DMS53 (cell line): ENCODE measurements around the gene PRKAG2.
A peak's percentile ranks its signal among the peaks of the same experiment; 100 is the strongest.

ENCODE experiments used
- DNase-seq: peaks from one replicate; lab custom pipeline; 2025; lab: John Stamatoyannopoulos, UW

Gene PRKAG2

DNA sequence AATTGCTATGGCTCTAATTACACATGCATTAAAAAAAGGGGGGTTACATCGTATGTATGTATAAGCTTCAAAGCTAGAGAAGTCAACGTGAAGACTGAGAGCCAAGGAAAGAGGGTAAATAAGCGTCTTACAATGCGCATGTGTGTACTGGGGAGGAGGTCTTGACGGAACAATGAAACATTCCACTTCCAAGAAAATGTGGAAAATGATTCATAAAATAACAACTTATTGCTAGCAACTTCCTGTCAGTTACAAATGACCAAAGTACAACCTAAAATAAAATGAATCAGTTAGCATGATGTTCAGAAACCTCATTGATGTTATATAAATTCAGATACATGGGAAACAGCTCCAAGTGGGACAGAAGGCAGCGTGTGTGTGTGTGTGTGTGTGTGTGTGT lies 253.1 kb downstream of the PRKAG2 start:
- no peak for DNase-seq

DNA sequence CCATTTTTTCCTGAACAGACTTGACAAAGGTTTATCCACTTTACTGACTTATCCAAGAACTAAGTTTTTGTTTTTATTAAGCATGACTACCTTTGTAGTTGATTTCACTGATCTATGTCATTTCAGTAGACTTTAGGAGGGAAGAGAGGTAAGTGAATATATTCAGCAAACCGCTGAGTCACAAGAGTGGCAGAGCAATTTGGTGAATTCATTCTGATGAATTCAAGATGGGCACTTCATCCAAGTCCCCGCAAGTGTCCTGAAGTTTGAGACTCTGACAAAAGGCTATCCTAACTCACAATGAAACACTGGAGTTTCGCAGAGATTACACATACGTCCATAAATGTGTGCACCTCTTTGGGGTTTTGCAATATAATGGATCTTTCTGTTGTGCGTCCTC lies 255.0 kb downstream of the PRKAG2 start:
- DNase-seq: no peak

DNA sequence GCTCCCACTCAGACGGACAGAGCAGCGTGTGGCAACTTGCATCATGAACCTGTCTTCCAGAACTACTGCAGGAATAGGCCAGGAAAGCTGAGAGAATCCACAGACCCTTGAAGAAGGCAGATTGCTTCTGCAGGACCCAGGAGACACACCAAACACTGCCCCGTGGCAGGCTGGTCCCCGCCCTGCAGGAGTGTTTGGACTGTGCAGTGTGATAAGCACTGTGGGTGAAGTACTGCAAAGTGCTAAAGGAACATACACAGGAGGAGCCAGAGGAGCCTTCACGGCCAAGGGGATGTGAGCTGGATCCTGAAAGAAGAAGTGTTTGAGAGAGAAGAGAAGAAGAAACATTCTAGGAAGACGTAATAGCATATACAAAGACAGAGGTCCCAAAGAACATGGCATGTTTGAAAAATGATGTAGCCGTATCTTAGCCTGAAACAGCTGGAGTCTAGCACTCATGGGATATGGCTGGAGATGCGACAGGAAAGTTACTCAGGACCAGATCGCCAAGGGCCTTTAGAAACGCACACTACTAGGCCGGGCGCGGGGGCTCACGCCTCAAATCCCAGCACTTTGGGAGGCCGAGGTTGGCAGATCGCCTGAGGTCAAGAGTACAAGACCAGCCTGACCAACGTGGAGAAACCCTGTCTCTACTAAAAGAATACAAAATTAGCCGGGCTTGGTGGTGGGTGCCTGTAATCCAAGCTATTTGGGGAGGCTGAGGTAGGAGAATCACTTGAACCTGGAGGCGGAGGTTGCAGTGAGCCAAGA lies 260.3 kb downstream of the PRKAG2 start:
- DNase-seq: no peak

DNA sequence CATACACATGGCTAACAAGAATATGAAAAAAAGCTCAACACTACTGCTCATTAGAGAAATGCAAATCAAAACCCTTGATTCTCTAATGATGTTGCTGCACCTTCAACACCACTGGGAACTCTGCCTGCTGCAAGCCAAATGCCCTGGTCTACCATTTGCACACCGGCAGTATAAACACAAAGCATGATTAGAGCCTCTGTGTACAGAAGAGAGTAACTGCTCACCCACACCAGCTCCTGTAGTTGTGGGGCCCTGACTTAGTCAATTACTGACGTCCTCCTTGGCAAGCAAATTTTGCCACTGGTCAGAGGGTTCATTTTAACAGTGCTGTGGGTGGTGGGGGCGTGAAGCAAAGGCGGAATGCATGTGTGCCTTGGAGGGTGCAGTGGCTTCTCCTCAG lies 261.1 kb downstream of the PRKAG2 start:
- no peak for DNase-seq

DNA sequence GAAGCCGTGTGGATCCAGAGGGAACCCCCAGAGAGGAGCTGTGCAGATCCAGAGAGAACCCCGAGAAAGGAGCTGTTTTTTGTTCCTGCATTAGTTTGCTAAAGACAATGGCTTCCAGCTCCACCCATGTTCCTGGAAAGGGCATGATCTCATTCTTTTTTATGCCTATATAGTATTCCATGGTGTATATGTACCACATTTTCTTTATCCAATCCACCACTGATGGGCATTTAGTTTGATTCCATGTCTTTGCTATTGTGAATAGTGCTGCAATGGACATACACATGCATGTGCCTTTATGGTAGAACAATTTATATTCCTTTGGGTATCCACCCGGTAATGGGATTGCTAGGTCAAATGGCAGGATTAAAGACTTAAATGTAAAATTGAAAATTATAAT lies 261.9 kb downstream of the PRKAG2 start:
- no peak for DNase-seq

DNA sequence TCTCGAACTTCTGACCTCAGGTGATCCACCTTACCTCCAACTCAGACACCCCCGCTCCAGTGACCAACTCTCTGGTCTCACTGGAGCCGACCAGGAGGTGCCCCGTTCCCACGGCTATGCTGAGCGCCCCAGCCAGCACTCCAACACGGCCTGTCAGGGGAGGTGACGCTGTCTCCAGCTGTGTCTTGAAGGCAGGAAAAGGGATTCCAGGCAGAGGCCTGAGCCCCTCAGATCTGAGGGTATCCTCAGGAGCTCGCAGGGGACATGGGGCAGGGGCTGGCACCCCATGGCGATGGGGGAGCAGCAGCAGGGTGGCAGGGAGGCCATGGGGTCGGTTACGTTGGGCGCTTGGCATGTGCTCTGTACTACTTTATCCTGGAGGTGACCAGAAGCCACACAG lies 262.9 kb downstream of the PRKAG2 start:
- DNase-seq: no peak

DNA sequence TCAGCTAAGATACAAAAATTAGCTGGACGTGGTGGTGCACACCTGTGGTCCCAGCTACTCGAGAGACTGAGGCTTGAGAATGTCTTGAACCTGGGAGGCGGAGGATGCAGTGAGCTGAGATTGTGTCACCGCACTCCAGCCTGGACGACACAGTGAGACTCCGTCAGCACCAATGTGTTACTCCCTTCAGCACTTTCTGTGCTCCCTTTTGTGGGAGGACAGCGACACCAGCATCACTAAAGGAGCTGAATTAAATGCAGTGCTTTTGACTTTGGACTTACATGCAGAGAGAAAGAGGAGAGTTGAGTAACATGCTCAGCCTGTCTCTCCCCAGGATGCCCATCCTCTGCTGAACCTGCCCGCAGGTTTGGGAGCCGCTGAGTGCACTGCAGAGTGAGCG lies 265.0 kb downstream of the PRKAG2 start:
- no peak for DNase-seq

DNA sequence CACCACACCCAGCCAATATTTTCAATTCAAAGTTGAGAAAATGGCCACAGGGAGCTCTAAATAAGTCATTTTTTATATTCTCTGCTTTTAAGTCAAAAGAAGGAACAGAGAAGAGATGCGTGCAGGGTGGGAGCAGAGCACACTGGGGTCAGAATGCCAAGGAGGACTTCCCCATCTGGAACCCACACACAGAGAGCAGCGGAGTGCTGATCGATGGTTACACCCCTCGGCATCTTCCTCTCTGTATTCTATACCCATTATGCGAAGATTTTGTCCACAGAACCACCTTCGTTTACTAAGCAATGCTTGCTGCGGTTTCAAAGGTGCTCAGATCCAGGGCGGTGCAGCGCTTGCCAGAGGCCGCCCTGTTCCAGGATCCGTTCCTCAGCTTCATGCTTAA lies 265.9 kb downstream of the PRKAG2 start:
- no peak for DNase-seq

DNA sequence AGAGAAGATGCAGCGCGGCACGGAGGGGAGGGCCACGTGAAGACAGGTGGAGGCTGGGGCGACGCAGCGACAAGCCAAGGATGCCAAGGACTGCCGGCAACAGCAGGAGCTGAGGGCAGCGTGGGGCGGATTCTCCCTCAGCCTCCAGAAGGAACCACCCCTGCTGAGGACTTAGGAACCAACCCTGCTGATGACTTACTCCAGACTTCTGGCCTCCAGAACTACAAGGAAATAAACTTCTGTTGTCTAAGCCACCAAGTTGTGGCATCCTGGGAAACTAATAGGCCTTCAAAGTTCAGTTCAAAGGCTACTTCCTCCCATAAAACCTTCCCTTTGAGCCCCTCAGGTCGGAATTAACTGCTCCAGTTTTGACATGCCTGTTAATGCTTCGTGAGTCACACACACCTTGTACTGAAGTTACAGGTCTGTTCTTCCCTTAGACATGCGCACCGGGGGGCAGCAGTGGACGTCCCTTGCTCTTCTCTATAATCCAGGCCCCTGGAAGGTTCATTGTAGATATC lies 268.8 kb downstream of the PRKAG2 start:
- peak; percentile 15 for DNase-seq

DNA sequence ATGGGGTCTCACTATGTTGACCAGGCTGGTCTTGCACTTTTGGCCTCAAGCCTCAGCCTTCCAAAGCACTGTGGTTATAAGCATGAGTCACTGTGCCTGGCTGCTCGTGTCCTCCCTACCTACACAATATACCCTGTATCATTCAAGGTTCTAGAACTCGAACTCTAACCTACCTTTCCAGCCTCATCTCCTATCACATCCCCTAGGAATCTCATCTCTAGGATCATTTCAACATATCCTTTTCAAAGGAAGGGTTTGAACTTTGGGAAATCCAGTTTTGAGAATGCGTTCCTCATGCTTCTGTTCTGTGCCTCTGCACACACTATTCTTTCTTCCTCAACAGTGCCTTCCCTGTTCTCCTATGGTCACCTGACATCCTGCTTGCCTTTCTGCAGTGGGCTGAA lies 269.4 kb downstream of the PRKAG2 start:
- no peak for DNase-seq

DNA sequence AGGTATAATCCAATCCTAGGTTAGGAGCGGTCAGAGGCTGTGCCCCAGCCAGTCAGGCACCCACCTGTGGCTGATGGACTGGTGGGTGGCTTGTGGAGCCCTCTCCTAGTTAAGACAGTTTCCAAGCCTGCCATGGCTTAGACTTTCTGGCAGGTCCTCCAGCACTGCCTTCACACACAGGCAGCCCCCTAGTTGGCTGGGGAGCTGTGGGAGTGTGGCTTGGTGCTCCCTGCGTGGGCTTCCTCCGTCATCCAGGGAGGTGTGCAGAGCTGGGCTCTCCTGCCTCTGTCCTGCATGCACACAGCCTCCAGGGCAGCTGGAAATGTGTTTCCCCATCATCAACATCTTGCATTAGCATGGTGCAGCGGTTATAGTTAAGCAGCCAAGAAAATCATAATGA lies 273.0 kb downstream of the PRKAG2 start:
- DNase-seq: no peak

DNA sequence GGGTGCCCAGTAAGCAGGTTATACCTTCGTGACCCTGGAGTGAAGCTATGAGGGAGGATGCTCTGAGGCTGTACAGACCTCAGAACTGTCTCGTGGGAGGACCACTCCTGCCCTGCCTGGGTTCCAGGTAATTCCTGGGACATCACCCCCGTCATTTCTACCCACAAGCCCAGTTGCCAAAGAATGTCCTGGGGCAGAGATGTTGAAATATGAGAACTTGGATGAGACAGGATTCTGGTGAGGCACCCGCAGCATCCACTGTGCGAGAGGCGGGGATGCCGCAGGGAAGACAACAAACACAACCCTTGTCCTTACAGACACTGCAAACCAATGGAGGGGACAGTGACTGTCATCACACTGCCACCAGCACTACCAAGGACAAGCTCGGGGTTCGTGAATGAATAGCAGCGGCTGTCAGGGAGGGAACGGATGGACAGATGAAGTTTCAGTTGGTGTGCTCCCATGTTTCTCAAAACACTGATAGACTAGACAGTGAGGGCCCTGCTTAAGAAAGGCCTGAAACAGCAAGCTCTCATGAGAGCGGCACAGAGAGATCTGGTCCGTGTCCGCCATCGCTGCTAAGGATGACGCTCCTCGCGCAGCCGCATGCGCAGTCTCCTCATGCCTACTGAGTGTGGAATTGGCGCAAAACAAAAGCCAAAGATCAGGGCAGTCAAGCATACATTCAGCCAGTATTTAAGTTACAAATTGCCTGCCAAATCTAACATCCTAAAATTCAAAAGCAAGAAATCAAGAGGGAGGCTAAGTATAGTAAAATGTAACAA lies 275.2 kb downstream of the PRKAG2 start:
- no peak for DNase-seq

DNA sequence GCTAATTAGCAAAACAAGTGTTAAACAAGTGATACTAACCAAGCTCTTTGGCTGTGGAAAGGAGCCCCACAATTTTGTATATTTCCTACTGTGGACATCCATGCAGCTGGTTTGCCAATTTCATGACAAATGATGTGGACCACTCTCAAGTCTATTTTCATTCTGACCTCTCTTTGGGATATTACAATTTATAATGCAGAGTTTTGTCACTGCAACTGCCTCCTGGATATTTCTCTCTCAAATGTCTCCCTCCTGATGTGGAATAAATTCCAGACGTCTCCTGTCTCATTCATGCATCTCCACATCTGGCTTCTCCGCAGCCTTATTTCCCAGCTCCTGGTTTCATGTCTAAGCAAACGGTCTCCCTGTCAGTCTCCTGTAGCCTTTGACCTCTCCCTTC lies 276.6 kb downstream of the PRKAG2 start:
- no peak for DNase-seq

DNA sequence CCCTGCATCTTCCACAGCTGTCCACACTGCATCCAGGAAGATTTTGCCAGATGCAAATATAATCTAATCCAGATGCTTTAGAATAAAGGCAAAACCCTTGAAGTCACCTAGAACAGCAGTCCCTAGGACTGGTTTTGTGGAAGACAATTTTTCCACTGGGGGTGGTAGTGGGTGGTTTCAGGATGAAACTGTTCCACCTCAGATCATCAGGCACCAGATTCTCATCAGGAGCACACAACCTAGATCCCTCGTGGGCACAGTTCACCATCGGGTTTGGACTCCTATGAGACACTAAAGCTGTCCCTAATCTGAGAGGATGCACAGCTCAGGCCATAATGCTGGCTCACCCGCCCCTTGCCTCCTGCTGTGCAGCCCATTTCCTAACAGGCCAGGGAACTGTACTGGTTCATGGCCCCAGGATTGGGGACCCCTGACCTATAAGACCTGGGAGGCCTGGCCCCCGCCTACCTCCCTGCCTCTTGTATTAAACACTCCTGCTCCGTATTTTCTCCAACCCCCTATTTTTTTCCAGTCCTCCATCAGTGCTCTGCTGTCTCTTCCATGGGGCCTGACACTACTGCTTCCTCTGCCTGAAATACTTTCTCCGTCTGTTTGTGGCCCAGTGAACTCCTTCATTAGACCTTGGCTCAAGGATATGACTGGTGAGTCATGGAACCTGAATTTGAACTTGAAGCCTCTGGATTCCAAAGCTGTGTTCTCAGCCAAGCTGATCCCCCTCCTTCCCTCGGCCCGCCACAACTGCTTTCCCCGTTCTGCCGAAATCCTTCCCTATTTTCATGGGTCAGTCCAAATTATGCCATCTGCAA lies 277.3 kb downstream of the PRKAG2 start:
- peak; percentile 23 for DNase-seq

DNA sequence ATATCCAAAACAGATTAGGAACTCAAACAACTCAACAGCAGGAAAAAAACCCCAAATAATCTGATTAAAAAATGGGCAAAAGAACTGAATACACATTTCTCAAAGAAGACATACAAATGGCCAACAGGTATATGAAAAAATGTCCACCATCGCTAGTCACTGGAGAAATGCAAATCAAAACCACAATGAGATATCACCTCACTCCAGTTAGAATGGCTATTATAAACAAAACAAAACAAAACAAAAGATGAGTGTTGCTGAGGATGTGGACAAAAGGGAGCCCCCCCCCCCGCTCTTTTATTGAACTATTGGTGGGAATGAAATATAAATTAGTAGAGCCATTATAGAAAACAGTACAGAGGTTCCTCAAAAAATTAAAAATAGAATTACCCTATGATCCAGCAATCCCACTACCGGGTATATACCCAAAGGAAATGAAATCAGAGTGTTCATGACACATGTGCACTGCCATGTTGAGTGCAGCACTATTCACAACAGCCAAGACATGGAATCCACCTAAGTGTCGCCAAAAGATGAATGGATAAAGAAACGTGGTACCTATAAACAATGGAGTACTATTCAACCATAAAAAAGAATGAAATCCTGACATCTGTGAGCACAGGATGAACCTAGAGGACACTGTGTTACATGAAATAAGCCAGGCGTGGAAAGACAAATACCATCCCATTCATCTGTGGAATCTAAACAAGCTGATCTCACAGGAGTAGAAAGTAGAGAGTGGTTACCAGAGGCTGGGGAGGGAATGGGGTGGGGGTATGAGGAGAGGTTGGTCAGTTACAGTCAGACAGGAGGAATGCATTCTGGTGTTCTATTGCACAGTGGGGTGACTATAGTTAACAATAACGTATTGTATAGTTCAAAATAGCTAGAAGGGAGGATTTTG lies 279.1 kb downstream of the PRKAG2 start:
- peak; percentile 92 for DNase-seq

DNA sequence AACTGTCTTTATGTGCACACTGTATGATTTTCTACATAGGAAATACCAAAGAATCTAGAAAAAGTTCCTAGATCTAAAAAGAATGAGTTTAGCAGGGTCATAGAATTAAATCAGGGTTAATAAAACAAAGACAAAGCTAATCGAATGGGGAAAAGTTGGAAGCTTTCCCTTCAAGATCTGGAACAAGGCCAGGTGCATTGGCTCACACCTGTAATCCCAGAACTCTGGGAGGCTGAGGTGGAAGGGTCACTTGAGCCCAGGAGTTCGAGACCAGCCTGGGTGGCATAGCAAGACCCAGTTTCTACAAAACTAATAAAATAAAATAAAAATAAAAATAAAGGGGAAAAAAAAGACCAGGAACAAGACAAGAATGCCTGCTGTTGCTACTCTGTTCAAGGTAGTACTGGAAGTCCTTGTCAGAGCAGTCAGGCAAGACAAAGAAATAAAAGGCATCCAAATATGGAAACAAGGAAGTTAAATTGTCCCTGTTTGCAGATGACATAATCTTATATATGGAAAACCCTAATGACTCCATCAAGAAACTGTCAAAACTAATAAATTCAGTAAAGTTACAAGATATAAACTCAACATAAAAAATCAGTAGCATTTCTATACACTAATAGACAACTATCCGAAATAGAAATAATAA lies 281.1 kb downstream of the PRKAG2 start:
- DNase-seq: peak; percentile 91

DNA sequence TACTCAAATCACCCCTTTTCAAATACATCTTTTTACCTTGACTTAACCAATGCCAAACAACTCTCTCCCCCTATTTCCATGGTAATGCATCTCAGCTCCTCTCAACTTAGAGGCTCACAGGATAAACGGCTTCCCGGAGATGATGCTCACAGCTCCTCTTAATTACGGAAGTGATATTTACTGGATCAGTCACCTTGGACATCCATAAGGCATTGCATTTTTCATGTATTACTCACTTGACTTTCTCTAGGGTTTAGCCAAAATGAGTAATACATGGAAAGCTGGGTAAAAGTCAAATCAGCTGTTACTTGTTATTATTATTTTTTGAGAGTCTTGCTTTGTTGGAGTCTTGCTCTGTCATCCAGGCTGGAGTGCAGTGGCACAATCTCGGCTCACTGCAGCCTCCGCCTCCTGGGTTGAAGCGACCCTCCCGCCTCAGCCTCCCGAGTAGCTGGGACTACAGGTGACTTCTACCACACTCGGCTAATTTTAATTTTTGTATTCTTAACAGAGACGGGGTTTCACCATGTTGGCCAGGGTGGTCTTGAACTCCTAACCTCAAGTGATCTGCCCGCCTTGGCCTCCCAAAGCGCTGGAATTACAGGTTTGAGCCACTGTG lies 283.9 kb downstream of the PRKAG2 start:
- peak; percentile 11 for DNase-seq

DNA sequence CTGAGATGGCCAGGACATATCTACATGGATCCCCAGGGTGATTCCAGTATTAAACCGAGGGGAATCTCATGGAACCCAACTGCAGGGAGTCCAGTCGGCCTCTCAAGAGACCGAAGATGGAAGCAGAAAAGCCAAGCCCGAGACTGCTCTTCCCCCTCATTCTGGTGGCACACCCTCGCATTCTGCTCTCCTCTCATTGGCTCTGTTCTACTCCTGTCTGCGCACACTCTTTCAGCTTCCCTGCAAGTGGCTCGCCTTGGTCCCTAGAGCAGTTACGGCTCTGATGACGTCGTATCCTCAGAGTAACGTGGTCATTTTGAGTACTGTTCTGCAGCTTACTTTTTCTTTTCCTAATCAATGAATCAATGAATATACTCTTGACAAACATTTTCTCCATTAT lies 284.6 kb downstream of the PRKAG2 start:
- DNase-seq: no peak

DNA sequence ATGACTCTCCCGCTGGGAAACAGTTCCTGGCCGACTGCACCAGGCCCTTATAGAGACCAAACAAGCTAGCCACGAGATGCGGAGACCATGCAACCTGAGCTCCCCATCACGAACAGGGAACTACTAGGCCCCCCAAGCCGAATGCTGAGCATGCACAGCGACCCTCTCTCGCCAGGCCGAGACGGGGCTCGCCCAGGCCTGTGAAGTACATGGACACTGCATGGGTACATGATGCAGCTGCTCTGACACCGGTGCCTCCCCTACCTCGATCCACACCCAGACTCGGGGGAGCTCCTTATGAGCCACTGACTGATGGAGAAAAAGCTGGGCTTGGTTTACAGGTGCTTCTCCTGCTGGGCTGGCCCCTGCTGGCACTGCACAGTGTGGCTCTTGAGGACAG lies 285.0 kb downstream of the PRKAG2 start:
- DNase-seq: no peak
